Stimulated activated CD4-positive, alpha-beta T cell treated with anti-CD3 and anti-CD28 coated beads, Interleukin-12 subunit alpha, Interleukin-12 subunit beta, amount 100 ng/mL, for 4 hours (primary cell): ENCODE results near the gene PCNX1.

Experiments used
- DNase-seq: peaks from one replicate; pipeline ENCODE4 v3.0.0-alpha.2; 2020

The PCNX1 gene

GRCh38 chr14:70889555-70889954 lies 17.7 kb upstream of the PCNX1 start:
- no peak for DNase-seq

- DNase-seq, result no peak
These were observed 16.2 kb upstream of the PCNX1 start for GRCh38 chr14:70890826-70891659.

GRCh38 chr14:70891737-70892136 lies 15.5 kb upstream of the PCNX1 start:
- no peak for DNase-seq

- no peak for DNase-seq
These were observed 14.0 kb upstream of the PCNX1 start for GRCh38 chr14:70893062-70893845.

GRCh38 chr14:70893858-70894291 lies 13.4 kb upstream of the PCNX1 start:
- DNase-seq, result no peak

GRCh38 chr14:70894868-70895267 lies 12.4 kb upstream of the PCNX1 start:
- DNase-seq, result no peak

- DNase-seq, result no peak
These were observed 10.9 kb upstream of the PCNX1 start for GRCh38 chr14:70896317-70896716.

GRCh38 chr14:70896981-70897380 lies 10.3 kb upstream of the PCNX1 start:
- DNase-seq, result no peak

- DNase-seq, result no peak
These were observed 9.8 kb upstream of the PCNX1 start for GRCh38 chr14:70897464-70897863.

GRCh38 chr14:70898111-70898745 lies 9.0 kb upstream of the PCNX1 start:
- DNase-seq, result no peak

GRCh38 chr14:70901269-70901668 lies 6.0 kb upstream of the PCNX1 start:
- DNase-seq, result no peak

GRCh38 chr14:70902184-70902583 lies 5.1 kb upstream of the PCNX1 start:
- DNase-seq, result no peak

GRCh38 chr14:70904373-70904772 lies 2.9 kb upstream of the PCNX1 start:
- DNase-seq, result no peak

- no peak for DNase-seq
These were observed 2.0 kb upstream of the PCNX1 start for GRCh38 chr14:70905301-70905700.

- DNase-seq, result no peak
These were observed 475 bp upstream of the PCNX1 start for GRCh38 chr14:70906793-70907175.

- DNase-seq, result peak; percentile 54
These were observed 1.0 kb downstream of the PCNX1 start for GRCh38 chr14:70907996-70908934.

- no peak for DNase-seq
These were observed 1.8 kb downstream of the PCNX1 start for GRCh38 chr14:70908935-70909641.

GRCh38 chr14:70909733-70910614 lies 2.7 kb downstream of the PCNX1 start:
- no peak for DNase-seq

- no peak for DNase-seq
These were observed 8.2 kb downstream of the PCNX1 start for GRCh38 chr14:70915415-70915814.

- DNase-seq, result no peak
These were observed 9.0 kb downstream of the PCNX1 start for GRCh38 chr14:70916300-70916699.

GRCh38 chr14:70916799-70917198 lies 9.5 kb downstream of the PCNX1 start:
- no peak for DNase-seq
